ENCODE data around the gene KLRC1.

- no peak for TF ChIP-seq POLR2AphosphoS5 (IDR thresholded peaks at IDR 0.05)
- TF ChIP-seq CTCF (IDR thresholded peaks at IDR 0.05) = no peak
- no peak for TF ChIP-seq EP300 (IDR thresholded peaks at IDR 0.05)
Observed at GRCh38 chr12:10408842-10409241, 44.3 kb downstream of the KLRC1 start.

All from stomach (tissue), 4 donors.